Measurements from ENCODE around the gene SORCS3. TPM values are rescaled to one million over a fixed set of nuclear protein-coding genes. Genes with fewer than 3 reads are reported as not detected.

The SORCS3 gene
- total and polyA plus RNA-seq, 9 of the 15 experiments (the other 6 are each of a cell fraction or from before 2014, with no cell fraction given) = not detected

- FAIRE-seq (no peak), ATAC-seq (no peak), DNase-seq (ENCODE audit: extremely low read depth in 1 of 4, low spot score in 3 of 4) (no peak)
- TF ChIP-seq POLR2G (IDR thresholded peaks at IDR 0.05; ENCODE audit: low read depth, low read length) = no peak
- no peak for TF ChIP-seq MYBL2 (IDR thresholded peaks at IDR 0.05; ENCODE audit: low read depth)
- no peak for TF ChIP-seq MYBL2 (CRISPR knock-in tag; IDR thresholded peaks at IDR 0.05; ENCODE audit: borderline replicate concordance)
- TF ChIP-seq ZNF212 (CRISPR knock-in tag; IDR thresholded peaks at IDR 0.05) = no peak
- TF ChIP-seq ETS2 (tag; IDR thresholded peaks at IDR 0.05; ENCODE audit: borderline replicate concordance, poor library complexity, severe bottlenecking) = no peak
- TF ChIP-seq BRF2 (IDR thresholded peaks at IDR 0.05; ENCODE audit: borderline replicate concordance, insufficient read depth, insufficient read length) = no peak
- no peak for TF ChIP-seq E2F4 (CRISPR knock-in tag; IDR thresholded peaks at IDR 0.05; ENCODE audit: low read depth)
- TF ChIP-seq PKNOX1 (IDR thresholded peaks at IDR 0.05) = no peak
- TF ChIP-seq POLR2AphosphoS5 (IDR thresholded peaks at IDR 0.05; ENCODE audit: control insufficient read depth, insufficient read depth, low read depth, low read length) = no peak
- Histone ChIP-seq H3K79me2 (ENCODE audit: control insufficient read depth, insufficient read depth, low read length) (no peaks in the 10 kb centered on the region), H3K9me3 (replicated peaks; ENCODE audit: control insufficient read depth, insufficient read depth, low read depth, low read length) (no peaks in the 10 kb centered on the region), H3K27me3 (ENCODE audit: control insufficient read depth in 2 of 2, insufficient read depth in 2 of 2, low read length in 2 of 2) (no peaks in the 10 kb centered on the region), H3K4me3 (no peak overlapping the region), H4K20me1 (replicated peaks; ENCODE audit: control insufficient read depth, insufficient read depth, low read length) (no peaks in the 10 kb centered on the region), H3K4me1 (replicated peaks in 1 of 2; ENCODE audit: control insufficient read depth in 2 of 2, insufficient read depth in 2 of 2, low read length in 2 of 2) (no peaks in the 10 kb centered on the region), H2AFZ (ENCODE audit: low read depth, low read length) (no peak overlapping the region), H3K9me1 (ENCODE audit: control insufficient read depth, insufficient read depth, low read length) (no peaks in the 10 kb centered on the region), H3K4me2 (ENCODE audit: insufficient read depth, low read length) (no peak overlapping the region), H3K36me3 (ENCODE audit: control insufficient read depth, insufficient read depth, low read length) (no peaks in the 10 kb centered on the region), H3K27ac (ENCODE audit: extremely low read depth, low read depth, low read length) (no peak overlapping the region), H3K9ac (ENCODE audit: insufficient read depth in 1 of 2, low read depth in 2 of 2, low read length in 2 of 2) (no peak overlapping the region)
- POLR2A ChIA-PET = no interaction called here
- CTCF ChIA-PET (ENCODE audit: low intra/inter-chr PET ratio) = no interaction called here
- intact Hi-C loops (cut with micrococcal nuclease) = no loop called here
- BruUV-seq (replicated peaks) = no TSS peak
- in situ Hi-C loops (cut with MboI) = no loop called here
- WGBS (ENCODE audit: insufficient coverage, low coverage, missing lambda C conversion rate) = 0% methylated on average over 2 of the region's 2 CpGs
Observed at GRCh38 chr10:104617831-104618230, 23.3 kb upstream of the SORCS3 start.

Data from K562 (cell line).